ENCODE measurements around the gene ETV6. TPM values are rescaled to one million over a fixed set of nuclear protein-coding genes. Genes with fewer than 3 reads are reported as not detected.

ETV6 gene
- total and polyA plus RNA-seq, 9 of the 15 experiments (the other 6 are each of a cell fraction or from before 2014, with no cell fraction given), result 0.81 to 12.7 (median 4.1) TPM

DNA sequence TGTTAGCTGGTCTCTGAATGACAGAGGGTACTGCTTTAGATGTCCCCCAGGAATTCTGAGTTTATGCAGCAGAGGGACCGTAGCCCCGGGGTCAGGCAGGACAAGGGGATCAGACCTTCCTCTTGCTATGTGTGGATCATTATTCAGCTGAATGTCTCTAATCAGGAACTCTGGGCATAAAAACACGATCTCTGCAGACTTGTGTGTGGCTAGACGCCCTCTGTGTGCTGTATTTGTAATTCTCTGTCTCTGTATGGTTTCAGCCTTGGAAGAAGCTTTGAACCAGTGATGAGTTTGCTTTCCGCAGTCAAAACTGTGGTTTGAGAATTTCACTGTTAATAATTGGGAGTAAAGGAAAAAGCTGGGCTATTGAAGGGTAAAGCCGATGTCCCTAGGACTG is 125.3 kb downstream of the ETV6 start (continued):
- TF ChIP-seq MYBL2 (IDR thresholded peaks at IDR 0.05; ENCODE audit: low read depth) (no peak), MYBL2 (CRISPR knock-in tag; IDR thresholded peaks at IDR 0.05; ENCODE audit: borderline replicate concordance) (no peak), NCOA1 (IDR thresholded peaks at IDR 0.05; ENCODE audit: low read depth) (no peak), XRCC4 (IDR thresholded peaks at IDR 0.05; ENCODE audit: extremely low read depth, insufficient read depth, insufficient read length) (no peak), GTF2F1 (IDR thresholded peaks at IDR 0.05; ENCODE audit: low read depth, low read length) (no peak), NR2C1 (IDR thresholded peaks at IDR 0.05) (no peak), NR2C1 (tag; IDR thresholded peaks at IDR 0.05) (no peak), ZBTB7A (IDR thresholded peaks at IDR 0.05; ENCODE audit: borderline replicate concordance, control insufficient read depth, low read depth, low read length) (no peak), U2AF1 (optimal IDR thresholded peaks at IDR 0.05; ENCODE audit: low read depth, low read length) (no peak), NEUROD1 (IDR thresholded peaks at IDR 0.05; ENCODE audit: borderline replicate concordance, low read depth, low read length, partially characterized antibody) (no peak)
- TF ChIP-seq, protein P1, sequence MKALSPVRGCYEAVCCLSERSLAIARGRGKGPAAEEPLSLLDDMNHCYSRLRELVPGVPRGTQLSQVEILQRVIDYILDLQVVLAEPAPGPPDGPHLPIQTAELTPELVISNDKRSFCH (CRISPR knock-in tag; IDR thresholded peaks at IDR 0.05), result no peak
- TF ChIP-seq, protein P1 (tag; IDR thresholded peaks at IDR 0.05), result no peak
- TF ChIP-seq, protein P2, sequence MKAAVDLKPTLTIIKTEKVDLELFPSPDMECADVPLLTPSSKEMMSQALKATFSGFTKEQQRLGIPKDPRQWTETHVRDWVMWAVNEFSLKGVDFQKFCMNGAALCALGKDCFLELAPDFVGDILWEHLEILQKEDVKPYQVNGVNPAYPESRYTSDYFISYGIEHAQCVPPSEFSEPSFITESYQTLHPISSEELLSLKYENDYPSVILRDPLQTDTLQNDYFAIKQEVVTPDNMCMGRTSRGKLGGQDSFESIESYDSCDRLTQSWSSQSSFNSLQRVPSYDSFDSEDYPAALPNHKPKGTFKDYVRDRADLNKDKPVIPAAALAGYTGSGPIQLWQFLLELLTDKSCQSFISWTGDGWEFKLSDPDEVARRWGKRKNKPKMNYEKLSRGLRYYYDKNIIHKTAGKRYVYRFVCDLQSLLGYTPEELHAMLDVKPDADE (conservative IDR thresholded peaks at IDR 0.05; ENCODE audit: control insufficient read depth, low read depth, low read length), result no peak
- TF ChIP-seq, protein P3, sequence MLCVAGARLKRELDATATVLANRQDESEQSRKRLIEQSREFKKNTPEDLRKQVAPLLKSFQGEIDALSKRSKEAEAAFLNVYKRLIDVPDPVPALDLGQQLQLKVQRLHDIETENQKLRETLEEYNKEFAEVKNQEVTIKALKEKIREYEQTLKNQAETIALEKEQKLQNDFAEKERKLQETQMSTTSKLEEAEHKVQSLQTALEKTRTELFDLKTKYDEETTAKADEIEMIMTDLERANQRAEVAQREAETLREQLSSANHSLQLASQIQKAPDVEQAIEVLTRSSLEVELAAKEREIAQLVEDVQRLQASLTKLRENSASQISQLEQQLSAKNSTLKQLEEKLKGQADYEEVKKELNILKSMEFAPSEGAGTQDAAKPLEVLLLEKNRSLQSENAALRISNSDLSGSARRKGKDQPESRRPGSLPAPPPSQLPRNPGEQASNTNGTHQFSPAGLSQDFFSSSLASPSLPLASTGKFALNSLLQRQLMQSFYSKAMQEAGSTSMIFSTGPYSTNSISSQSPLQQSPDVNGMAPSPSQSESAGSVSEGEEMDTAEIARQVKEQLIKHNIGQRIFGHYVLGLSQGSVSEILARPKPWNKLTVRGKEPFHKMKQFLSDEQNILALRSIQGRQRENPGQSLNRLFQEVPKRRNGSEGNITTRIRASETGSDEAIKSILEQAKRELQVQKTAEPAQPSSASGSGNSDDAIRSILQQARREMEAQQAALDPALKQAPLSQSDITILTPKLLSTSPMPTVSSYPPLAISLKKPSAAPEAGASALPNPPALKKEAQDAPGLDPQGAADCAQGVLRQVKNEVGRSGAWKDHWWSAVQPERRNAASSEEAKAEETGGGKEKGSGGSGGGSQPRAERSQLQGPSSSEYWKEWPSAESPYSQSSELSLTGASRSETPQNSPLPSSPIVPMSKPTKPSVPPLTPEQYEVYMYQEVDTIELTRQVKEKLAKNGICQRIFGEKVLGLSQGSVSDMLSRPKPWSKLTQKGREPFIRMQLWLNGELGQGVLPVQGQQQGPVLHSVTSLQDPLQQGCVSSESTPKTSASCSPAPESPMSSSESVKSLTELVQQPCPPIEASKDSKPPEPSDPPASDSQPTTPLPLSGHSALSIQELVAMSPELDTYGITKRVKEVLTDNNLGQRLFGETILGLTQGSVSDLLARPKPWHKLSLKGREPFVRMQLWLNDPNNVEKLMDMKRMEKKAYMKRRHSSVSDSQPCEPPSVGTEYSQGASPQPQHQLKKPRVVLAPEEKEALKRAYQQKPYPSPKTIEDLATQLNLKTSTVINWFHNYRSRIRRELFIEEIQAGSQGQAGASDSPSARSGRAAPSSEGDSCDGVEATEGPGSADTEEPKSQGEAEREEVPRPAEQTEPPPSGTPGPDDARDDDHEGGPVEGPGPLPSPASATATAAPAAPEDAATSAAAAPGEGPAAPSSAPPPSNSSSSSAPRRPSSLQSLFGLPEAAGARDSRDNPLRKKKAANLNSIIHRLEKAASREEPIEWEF (CRISPR knock-in tag; IDR thresholded peaks at IDR 0.05), result no peak
- TF ChIP-seq, protein P4, sequence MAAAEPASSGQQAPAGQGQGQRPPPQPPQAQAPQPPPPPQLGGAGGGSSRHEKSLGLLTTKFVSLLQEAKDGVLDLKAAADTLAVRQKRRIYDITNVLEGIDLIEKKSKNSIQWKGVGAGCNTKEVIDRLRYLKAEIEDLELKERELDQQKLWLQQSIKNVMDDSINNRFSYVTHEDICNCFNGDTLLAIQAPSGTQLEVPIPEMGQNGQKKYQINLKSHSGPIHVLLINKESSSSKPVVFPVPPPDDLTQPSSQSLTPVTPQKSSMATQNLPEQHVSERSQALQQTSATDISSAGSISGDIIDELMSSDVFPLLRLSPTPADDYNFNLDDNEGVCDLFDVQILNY (CRISPR knock-in tag; IDR thresholded peaks at IDR 0.05), result no peak
